ENCODE data around the gene SLC17A7. TPM values are rescaled to one million over a fixed set of nuclear protein-coding genes. Genes with fewer than 3 reads are reported as not detected.

Gene SLC17A7
- total and polyA plus RNA-seq, 2 of the 4 experiments (the other 2 are of a cell fraction) = 0.03 TPM; not detected in 1

GRCh38 chr19:49433240-49433901 lies 8.0 kb downstream of the SLC17A7 start:
- Histone ChIP-seq H4K20me1 (ENCODE audit: insufficient read depth, low read length) (no peaks in the 10 kb centered on the region), H3K27ac (ENCODE audit: insufficient read depth, low read length) (no peak overlapping the region), H4K8ac (ENCODE audit: low read depth in 2 of 2, low read length in 2 of 2) (no peak overlapping the region), H4K91ac (ENCODE audit: insufficient read depth, low read depth, low read length) (no peak overlapping the region), H2BK120ac (ENCODE audit: low read depth, low read length) (no peak overlapping the region), H2BK15ac (ENCODE audit: low read depth, low read length) (no peak overlapping the region), H3K4ac (ENCODE audit: low read depth, low read length) (no peak overlapping the region), H3K79me1 (ENCODE audit: low read depth in 1 of 2, low read length in 2 of 2) (no peaks in the 10 kb centered on the region), H4K5ac (ENCODE audit: low read depth, low read length) (no peak overlapping the region), H3K9me3 (ENCODE audit: control insufficient read depth, insufficient read depth, low read length) (peaks cover 18% of the 10 kb centered on the region), H2BK5ac (ENCODE audit: low read depth, low read length, poor library complexity, severe bottlenecking) (no peak overlapping the region), H3K36me3 (ENCODE audit: control insufficient read depth, insufficient read depth, low read length) (no peaks in the 10 kb centered on the region), H2AK5ac (ENCODE audit: low read depth, low read length) (no peak overlapping the region), H3K23ac (ENCODE audit: low read depth, low read length) (no peak overlapping the region), H3K9ac (ENCODE audit: low read depth, low read length) (no peak overlapping the region), H3K4me1 (ENCODE audit: control insufficient read depth, insufficient read depth, low read length) (no peaks in the 10 kb centered on the region), H2AFZ (replicated peaks; ENCODE audit: low read length, poor library complexity) (peak overlapping the region; percentile 49), H3K4me3 (ENCODE audit: insufficient read depth, low read depth, low read length) (no peak overlapping the region), H3K14ac (replicated peaks; ENCODE audit: low read depth, low read length) (no peak overlapping the region), H3K56ac (ENCODE audit: extremely low read depth, insufficient read depth, low read length) (no peak overlapping the region), H3K4me2 (ENCODE audit: low read depth, low read length) (no peak overlapping the region), H3K18ac (ENCODE audit: low read depth, low read length) (no peak overlapping the region), H2AK9ac (replicated peaks; ENCODE audit: low read depth, low read length, poor library complexity) (peak overlapping the region; percentile 3), H3K27me3 (ENCODE audit: control insufficient read depth, insufficient read depth, low read length) (peaks cover 97% of the 10 kb centered on the region), H2BK20ac (ENCODE audit: low read depth, low read length) (no peak overlapping the region), H3K9me1 (ENCODE audit: insufficient read depth, low read length) (no peaks in the 10 kb centered on the region)
- TF ChIP-seq CHD1 (IDR thresholded peaks at IDR 0.05; ENCODE audit: low read depth, low read length) (no peak), CTCF (conservative IDR thresholded peaks at IDR 0.05; ENCODE audit: low read depth, low read length) (no peak), BHLHE40 (IDR thresholded peaks at IDR 0.05; ENCODE audit: low read depth, low read length) (no peak), POLR2A (IDR thresholded peaks at IDR 0.05; ENCODE audit: low read depth, low read length) (no peak), NFE2L2 (IDR thresholded peaks at IDR 0.05; ENCODE audit: low read depth, low read length) (no peak), USF2 (IDR thresholded peaks at IDR 0.05; ENCODE audit: low read depth, low read length) (no peak), FOS (IDR thresholded peaks at IDR 0.05; ENCODE audit: low read depth, low read length) (no peak), CEBPB (IDR thresholded peaks at IDR 0.05; ENCODE audit: low read depth, low read length) (no peak), MXI1 (IDR thresholded peaks at IDR 0.05; ENCODE audit: borderline replicate concordance, low read depth, low read length) (no peak), RFX5 (IDR thresholded peaks at IDR 0.05; ENCODE audit: low read depth, low read length) (no peak), SMC3 (IDR thresholded peaks at IDR 0.05; ENCODE audit: low read depth, low read length) (no peak), MAZ (IDR thresholded peaks at IDR 0.05; ENCODE audit: borderline replicate concordance, low read depth, low read length) (no peak), MAFK (IDR thresholded peaks at IDR 0.05; ENCODE audit: low read depth, low read length) (no peak), RCOR1 (IDR thresholded peaks at IDR 0.05; ENCODE audit: insufficient replicate concordance, low read length) (no peak), RAD21 (IDR thresholded peaks at IDR 0.05; ENCODE audit: low read length) (no peak)
- ChIA-PET CTCF (no interaction called here), POLR2A (ENCODE audit: unreplicated experiment) (no interaction called here)
- intact Hi-C loops (cut with micrococcal nuclease) (no loop called here), dilution Hi-C loops (cut with HindIII; ENCODE audit: low sequenced_read_pairs, unreplicated experiment) (no loop called here), in situ Hi-C loops (cut with MboI; ENCODE audit: low sequenced_read_pairs) (loop anchor here (10.0 kb wide), 1 partner anchor 169 kb away; no protein-coding TSS in a partner anchor)
- ATAC-seq (ENCODE audit: low read depth) (no peak), DNase-seq (no peak)
- 10% methylated on average over 11 of the region's 31 CpGs; no CpG with 5 or more reads in 1 of the 2 experiments for WGBS, 2 experiments (ENCODE audit: extremely low coverage in 2 of 2, insufficient read length in 1 of 2)
- no TSS peak for BruUV-seq (replicated peaks)

Measured in IMR-90 (cell line).